ENCODE measurements around the gene NCOR2. TPM values are rescaled to one million over a fixed set of nuclear protein-coding genes. Genes with fewer than 3 reads are reported as not detected.

Gene NCOR2
- total and polyA plus RNA-seq, 2 of the 4 experiments (the other 2 are of a cell fraction) = 12.9 to 40.8 TPM

DNA sequence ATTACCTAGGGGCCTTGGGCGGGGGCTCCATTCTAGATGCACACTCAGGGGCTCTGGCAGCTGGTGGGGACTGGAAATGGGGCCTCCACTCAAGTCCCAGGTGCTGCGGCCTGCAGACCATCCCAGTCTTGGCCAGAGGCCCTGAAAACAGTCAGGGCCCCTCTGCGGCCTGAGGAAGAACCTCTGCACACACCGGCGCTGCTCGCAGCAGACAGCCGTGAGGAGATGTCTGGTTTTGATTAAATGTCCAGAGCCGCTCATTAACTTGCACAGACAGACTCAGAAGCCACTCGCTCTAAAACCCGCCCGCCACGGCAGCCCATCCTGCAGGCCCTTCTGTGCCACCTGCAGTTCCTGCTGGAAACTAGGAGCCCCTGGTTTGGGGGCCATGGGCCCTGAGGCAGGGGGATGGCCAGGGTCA is 36.4 kb upstream of the NCOR2 start:
- WGBS, 2 experiments (ENCODE audit: extremely low coverage in 2 of 2, insufficient read length in 1 of 2) = 95% methylated on average over 4 of the region's 12 CpGs; no CpG with 5 or more reads in 1 of the 2 experiments
- no peaks in the 10 kb centered on the region for H3K36me3 ChIP-seq (ENCODE audit: control insufficient read depth, insufficient read depth, low read length)
- H2AFZ ChIP-seq (replicated peaks; ENCODE audit: low read length, poor library complexity) = no peak overlapping the region
- H3K9me3 ChIP-seq (ENCODE audit: control insufficient read depth, insufficient read depth, low read length) = peaks cover 10% of the 10 kb centered on the region
- POLR2A ChIA-PET (ENCODE audit: unreplicated experiment) = no interaction called here
- no peaks in the 10 kb centered on the region for H4K20me1 ChIP-seq (ENCODE audit: insufficient read depth, low read length)
- no peaks in the 10 kb centered on the region for H3K79me1 ChIP-seq (ENCODE audit: low read depth in 1 of 2, low read length in 2 of 2)
- H3K18ac ChIP-seq (ENCODE audit: low read depth, low read length) = no peak overlapping the region; the same call in 1 of the 2 replicates
- ATAC-seq (ENCODE audit: low read depth) (no peak), DNase-seq (no peak)
- H3K4ac ChIP-seq (ENCODE audit: low read depth, low read length) = no peak overlapping the region
- dilution Hi-C loops (cut with HindIII; ENCODE audit: low sequenced_read_pairs, unreplicated experiment) (no loop called here), in situ Hi-C loops (cut with MboI; ENCODE audit: low sequenced_read_pairs) (no loop called here), intact Hi-C loops (cut with micrococcal nuclease) (no loop called here)
- no peak overlapping the region for H2BK5ac ChIP-seq (ENCODE audit: low read depth, low read length, poor library complexity, severe bottlenecking)
- no peak overlapping the region for H4K8ac ChIP-seq (ENCODE audit: low read depth in 2 of 2, low read length in 2 of 2)
- H3K14ac ChIP-seq (replicated peaks; ENCODE audit: low read depth, low read length) = no peak overlapping the region
- no peak overlapping the region for H3K23ac ChIP-seq (ENCODE audit: low read depth, low read length)
- no peaks in the 10 kb centered on the region; the same call in 1 of the 2 replicates for H3K27me3 ChIP-seq (ENCODE audit: control insufficient read depth, insufficient read depth, low read length)
- peaks cover 1% of the 10 kb centered on the region; the same call in 1 of the 2 replicates for H3K4me1 ChIP-seq (ENCODE audit: control insufficient read depth, insufficient read depth, low read length)
- TF ChIP-seq RCOR1 (IDR thresholded peaks at IDR 0.05; ENCODE audit: insufficient replicate concordance, low read length) = no peak
- TF ChIP-seq FOS (IDR thresholded peaks at IDR 0.05; ENCODE audit: low read depth, low read length) = no peak
- no peak for TF ChIP-seq MXI1 (IDR thresholded peaks at IDR 0.05; ENCODE audit: borderline replicate concordance, low read depth, low read length)
- TF ChIP-seq, protein P1, sequence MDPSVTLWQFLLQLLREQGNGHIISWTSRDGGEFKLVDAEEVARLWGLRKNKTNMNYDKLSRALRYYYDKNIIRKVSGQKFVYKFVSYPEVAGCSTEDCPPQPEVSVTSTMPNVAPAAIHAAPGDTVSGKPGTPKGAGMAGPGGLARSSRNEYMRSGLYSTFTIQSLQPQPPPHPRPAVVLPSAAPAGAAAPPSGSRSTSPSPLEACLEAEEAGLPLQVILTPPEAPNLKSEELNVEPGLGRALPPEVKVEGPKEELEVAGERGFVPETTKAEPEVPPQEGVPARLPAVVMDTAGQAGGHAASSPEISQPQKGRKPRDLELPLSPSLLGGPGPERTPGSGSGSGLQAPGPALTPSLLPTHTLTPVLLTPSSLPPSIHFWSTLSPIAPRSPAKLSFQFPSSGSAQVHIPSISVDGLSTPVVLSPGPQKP (IDR thresholded peaks at IDR 0.05; ENCODE audit: borderline replicate concordance, low read depth, low read length) = no peak
- no peak for TF ChIP-seq NFE2L2 (IDR thresholded peaks at IDR 0.05; ENCODE audit: low read depth, low read length)
- TF ChIP-seq RAD21 (IDR thresholded peaks at IDR 0.05; ENCODE audit: low read length) = no peak
- TF ChIP-seq POLR2A (IDR thresholded peaks at IDR 0.05; ENCODE audit: low read depth, low read length) = no peak
- TF ChIP-seq CEBPB (IDR thresholded peaks at IDR 0.05; ENCODE audit: low read depth, low read length) = no peak
- TF ChIP-seq SMC3 (IDR thresholded peaks at IDR 0.05; ENCODE audit: low read depth, low read length) = no peak
- TF ChIP-seq MAFK (IDR thresholded peaks at IDR 0.05; ENCODE audit: low read depth, low read length) = no peak
- TF ChIP-seq CHD1 (IDR thresholded peaks at IDR 0.05; ENCODE audit: low read depth, low read length) = no peak
- no peak for TF ChIP-seq MAZ (IDR thresholded peaks at IDR 0.05; ENCODE audit: borderline replicate concordance, low read depth, low read length)
- no peak for TF ChIP-seq RFX5 (IDR thresholded peaks at IDR 0.05; ENCODE audit: low read depth, low read length)
- TF ChIP-seq, protein P2, sequence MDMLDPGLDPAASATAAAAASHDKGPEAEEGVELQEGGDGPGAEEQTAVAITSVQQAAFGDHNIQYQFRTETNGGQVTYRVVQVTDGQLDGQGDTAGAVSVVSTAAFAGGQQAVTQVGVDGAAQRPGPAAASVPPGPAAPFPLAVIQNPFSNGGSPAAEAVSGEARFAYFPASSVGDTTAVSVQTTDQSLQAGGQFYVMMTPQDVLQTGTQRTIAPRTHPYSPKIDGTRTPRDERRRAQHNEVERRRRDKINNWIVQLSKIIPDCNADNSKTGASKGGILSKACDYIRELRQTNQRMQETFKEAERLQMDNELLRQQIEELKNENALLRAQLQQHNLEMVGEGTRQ (IDR thresholded peaks at IDR 0.05; ENCODE audit: low read depth, low read length) = no peak
- no peak overlapping the region for H2BK15ac ChIP-seq (ENCODE audit: low read depth, low read length)
- H3K4me2 ChIP-seq (ENCODE audit: low read depth, low read length) = no peak overlapping the region
- no peak overlapping the region for H4K91ac ChIP-seq (ENCODE audit: insufficient read depth, low read depth, low read length)
- no peak overlapping the region for H3K27ac ChIP-seq (ENCODE audit: insufficient read depth, low read length)
- H3K9ac ChIP-seq (ENCODE audit: low read depth, low read length) = no peak overlapping the region
- no peaks in the 10 kb centered on the region for H3K9me1 ChIP-seq (ENCODE audit: insufficient read depth, low read length)
- H3K4me3 ChIP-seq (ENCODE audit: insufficient read depth, low read depth, low read length) = no peak overlapping the region
- CTCF ChIA-PET = no interaction called here
- no peak overlapping the region for H2AK9ac ChIP-seq (replicated peaks; ENCODE audit: low read depth, low read length, poor library complexity)
- no peak overlapping the region for H4K5ac ChIP-seq (ENCODE audit: low read depth, low read length)
- no peak overlapping the region for H2BK120ac ChIP-seq (ENCODE audit: low read depth, low read length)
- BruUV-seq (replicated peaks) = no TSS peak
- no peak overlapping the region for H2AK5ac ChIP-seq (ENCODE audit: low read depth, low read length)
- H2BK20ac ChIP-seq (ENCODE audit: low read depth, low read length) = no peak overlapping the region
- H3K56ac ChIP-seq (ENCODE audit: extremely low read depth, insufficient read depth, low read length) = no peak overlapping the region

Measured in IMR-90 (cell line).